Hindlimb muscle (tissue), 1 donor: ENCODE measurements around the gene SRD5A1. TPM values are rescaled to one million over a fixed set of nuclear protein-coding genes. Genes with fewer than 3 reads are reported as not detected.

Experiments
- DNase-seq: peaks from one replicate; pipeline ENCODE4 v3.0.0-alpha.2; 2013
- polyA plus RNA-seq: library from polyadenylated mRNA; unstranded; fragments of 120-200 nt; gene quantifications from one replicate; pipeline ENCODE4 v1.2.1, GENCODE V29; 2013; ENCODE audit not compliant: insufficient read length

Gene SRD5A1
- polyA plus RNA-seq, 1 donor: 13.7 TPM

DNA sequence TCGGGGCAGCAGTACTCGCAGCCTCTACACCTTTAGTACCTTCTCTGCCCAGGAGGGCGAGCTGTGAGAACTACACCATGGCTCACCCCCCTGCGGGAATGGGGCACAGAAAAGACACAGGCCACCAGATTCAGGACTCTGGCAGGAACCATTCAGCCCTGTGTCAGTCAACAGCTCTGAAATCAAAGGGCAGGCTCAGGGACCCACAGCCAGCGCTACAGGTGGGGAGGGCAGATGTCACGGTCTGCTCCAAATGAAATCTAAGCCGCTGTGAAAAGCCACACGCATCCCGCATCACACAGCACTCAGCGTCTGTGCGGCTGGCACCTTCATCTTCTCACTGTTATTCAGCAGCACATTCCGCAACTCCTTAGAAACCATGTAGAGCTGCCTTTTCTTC is 28.3 kb upstream of the SRD5A1 start:
- DNase-seq: no peak

DNA sequence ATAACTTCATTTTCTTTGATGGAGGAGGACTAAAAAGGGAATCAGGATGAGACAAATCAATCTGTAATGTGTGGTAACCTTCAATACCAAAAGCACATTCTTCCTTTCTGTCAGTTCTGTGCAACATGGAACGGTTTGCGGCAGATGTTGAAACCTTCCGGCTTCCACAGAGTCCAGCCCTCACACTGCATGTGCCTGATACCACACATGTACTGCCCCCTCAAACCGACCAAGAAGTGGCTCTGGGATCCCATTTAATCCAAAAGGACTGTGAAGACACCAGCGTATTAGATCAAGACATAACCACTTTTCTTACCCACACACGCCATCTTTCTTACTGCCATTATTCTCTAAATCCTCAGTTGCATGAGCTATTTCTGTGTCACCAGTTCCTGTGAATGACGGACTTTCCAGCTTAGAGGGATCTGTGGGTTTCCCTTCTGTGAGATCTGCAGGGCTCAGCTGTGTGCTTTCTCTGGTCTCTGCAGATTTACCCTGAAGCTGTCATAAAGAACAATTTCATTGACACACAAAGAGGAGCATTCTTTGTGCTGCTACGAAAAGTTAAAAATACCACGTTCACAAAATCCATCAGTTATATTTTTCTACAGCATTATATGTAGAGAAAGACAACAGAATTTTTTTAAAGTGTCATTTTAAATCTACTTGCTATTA is 26.2 kb upstream of the SRD5A1 start:
- DNase-seq: no peak

DNA sequence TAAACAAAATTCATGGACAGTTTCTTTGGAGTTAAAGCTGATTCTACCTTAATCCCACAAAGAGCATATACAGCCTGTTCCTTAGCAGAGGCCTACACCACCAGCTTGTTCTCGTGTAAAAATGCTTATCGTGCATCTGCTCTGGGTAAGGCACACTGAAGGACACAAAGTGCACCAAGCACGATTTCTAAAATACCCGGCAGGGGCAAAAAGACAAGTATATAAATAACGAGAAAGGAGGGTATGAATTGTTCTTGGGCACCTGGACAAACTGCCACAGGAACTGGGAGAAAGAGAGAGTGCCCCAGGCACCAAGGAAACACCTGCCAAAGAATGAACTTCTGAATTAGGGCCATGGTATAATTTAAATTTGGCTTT is 25.7 kb upstream of the SRD5A1 start:
- no peak for DNase-seq

DNA sequence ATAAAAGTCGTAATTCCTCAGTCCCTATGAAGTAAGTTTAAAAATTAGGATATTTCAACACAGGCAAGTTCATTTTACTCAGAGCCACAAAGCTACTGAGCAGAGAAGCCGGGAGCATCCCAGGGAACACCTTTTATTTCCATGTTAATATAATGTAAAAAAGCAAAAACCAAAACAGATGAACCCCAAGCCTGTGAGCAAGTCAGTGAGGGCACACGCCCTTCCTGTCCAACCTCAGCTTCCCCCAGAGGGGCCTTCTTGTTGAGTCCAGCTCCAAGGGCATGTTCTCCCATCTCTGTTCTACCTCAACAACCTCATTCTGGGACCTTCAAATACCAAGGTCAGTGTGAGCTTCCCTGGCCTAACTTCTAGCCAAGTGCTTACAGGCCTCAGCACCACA is 25.2 kb upstream of the SRD5A1 start:
- DNase-seq: no peak

DNA sequence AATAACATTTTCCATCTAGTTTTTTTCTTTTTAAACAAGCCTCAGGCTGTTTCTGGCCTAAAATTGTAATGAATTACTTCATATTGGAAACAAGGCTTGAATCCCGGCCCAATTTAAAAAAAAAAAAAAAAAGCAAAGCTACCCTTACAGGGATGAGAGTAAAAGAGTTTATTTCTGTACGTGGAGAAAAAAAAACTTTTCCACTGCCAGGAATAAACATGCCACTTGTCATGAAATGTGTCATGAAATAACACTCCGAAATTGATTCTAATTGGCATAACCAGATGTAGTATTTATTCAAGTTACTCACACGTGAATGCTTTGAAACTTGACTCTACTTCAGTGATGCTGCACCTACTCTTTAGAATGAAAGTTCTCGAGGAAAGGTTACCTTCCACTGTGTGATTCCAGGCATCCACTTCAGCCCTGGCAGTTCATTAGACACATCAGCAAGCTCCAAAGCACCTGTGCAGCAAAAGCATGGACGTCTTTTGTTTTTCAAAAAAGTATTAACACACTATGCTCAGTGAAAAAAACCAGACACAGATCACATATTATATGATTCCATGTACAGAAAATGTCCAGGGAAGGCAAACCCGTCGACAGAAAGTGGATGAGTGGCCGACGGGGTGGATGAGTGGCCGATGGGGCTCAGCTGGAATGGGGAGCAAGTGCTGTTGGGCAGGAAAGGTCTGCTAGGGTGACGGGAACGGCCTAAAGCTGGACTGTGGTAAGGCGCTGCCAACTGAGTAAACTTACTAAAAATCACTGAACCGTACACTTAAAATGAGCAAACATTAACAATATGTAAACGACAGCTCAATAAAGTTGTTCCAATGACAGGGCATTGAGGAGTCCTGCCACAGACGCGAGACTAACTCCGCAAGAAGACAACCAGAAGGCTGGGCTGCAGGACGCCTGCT is 21.6 kb upstream of the SRD5A1 start:
- DNase-seq: no peak

DNA sequence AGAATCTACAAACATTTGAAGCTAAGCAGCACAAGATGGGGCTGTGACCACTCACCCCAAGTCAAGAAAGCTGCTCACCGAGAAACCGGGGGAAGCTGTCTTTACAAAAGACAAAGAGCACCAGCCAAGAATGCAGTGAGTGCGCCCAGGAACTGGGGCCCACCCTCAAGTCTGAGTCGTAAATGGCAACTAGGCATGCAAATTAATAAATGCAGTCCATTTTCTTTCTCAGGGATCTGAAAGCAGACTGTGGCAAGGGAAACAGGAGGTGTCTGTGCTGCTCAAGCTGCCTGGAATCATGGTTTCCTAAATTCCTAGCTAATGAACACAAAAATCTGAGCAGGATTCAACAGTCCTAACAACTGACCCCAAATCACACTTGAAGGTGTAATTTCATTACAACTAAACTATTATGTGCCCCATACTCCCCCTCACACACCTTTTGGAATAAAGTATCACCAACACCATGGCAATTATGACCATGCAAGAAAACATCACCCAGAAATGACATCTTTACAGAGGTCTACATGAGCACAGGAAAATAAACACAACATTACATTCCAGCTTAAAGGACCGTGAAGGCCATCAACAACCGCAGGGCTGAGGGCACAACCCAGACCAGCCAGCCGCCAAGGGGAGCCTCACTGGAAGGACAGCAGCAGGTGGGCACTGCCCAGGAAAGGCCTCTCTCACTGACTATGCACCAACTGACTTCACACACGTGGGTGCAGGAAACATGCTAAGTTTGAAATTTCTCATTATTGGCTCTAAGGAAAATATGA is 18.0 kb upstream of the SRD5A1 start:
- no peak for DNase-seq

DNA sequence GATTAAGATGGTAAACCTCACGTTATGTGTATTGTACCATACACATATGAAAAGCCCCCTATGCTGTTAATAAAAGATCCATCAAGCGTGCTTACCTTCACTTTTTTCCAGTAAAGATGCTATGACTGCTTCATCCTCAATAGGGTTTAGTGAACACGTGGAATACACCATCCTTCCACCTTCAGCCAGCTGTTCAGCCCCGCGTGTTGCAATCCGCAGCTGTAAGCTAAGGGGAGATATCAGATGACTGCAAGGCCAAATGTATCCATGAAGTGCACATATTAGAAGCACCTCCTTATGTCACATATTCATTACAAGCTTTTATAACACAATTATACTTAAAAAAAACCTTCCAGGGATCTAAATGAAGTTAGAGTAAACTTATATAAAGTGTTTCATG is 16.6 kb upstream of the SRD5A1 start:
- no peak for DNase-seq

DNA sequence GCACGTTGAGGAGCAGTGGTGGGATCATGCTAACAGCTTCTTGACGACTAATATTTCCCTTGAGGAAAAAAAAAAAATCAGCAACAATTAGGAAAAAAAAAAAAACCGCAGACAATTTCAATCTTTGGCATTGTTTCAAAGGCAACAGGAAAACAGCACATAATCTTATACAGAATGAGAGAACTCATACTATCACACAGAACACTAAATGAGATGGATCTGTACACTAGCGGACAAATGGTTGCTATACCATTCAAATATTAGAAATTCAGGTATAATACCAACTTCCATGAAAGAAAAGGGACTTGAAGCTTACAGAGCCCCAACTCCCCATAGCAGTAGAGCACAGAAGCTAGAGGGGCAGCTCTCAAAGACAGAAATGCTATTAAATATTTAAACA is 10.0 kb upstream of the SRD5A1 start:
- DNase-seq: no peak

DNA sequence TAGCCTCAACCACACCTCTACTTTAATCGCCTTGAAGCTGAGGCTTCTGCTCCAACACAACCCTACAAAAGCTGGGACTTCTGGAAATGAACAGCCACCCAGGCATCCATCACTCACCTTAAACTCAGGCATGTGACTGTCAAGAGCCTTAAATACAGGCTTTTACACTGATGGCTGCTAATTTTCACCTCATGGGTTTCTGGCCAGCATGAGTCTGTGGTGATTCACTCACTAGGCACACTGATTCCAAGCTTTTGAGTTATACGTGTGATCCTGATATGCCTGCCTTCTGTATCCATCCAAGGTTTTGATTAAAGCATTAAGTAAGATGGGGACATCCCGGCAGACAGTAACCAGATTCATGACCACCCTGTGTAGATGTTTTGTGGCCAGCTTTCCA is 9.3 kb upstream of the SRD5A1 start:
- DNase-seq: no peak

DNA sequence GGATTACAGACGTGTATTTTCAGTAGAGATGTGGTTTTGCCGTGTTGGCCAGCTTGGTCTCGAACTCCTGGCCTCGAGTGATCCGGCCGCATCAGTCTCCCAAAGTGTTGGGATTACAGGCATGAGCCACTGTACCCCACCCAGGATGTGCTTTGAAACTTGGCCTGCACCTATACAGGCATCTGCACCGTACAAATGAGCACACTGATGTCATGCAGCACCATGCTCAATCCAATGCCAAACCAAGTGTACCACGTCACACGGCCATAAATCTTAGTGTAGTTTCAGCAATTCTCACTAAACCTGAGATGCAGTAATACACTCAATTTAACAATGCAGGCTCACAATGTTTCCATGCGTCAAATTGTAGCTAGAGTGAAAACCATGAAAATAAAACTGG is 6.7 kb upstream of the SRD5A1 start:
- no peak for DNase-seq

DNA sequence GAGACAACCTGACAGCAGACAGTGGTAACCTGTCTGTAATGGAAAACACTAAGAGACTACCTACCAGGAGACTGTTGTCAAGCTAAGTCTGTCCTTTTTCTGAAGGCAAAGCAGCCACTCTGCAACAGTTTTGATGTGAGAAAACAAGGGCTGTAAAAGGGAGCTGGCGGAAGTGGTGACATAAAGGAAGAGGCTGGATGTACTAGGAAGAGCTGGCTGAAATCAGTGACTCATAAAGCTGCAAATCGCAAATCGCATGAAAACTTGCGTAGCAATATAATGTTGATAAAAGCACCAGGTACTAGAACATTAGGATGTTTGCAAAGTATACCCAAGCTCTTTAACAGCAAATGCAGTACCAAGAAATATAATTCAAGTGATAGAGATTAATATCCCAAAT is 1.8 kb upstream of the SRD5A1 start:
- DNase-seq: no peak

DNA sequence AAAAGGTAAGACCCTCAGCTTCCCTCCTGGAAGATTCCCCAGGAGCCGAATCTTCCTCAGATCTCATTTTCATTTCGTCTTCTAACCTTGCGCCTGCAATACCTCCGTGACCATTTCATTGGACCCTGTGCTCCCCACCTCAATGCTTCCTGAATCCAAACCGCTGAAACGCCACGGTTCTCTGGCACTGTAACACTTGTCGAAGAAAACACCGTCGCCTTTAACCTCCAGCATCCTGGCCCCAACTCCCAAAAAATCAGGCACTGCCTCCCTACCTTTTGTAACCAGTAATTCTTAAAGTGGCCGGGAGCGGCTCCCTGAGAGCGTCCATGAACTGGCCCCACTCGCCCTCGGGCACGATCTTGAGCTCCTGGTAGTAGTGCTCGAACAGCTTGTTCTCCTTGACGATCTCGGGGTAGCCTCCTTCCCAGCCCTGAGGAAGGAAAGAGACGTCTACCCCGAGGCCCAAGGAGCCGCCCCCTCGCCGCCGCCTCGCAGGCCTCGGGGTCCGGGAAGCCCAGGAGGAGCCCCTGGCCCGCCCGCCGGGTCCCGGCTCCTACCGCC is 834 bp upstream of the SRD5A1 start:
- DNase-seq: no peak

DNA sequence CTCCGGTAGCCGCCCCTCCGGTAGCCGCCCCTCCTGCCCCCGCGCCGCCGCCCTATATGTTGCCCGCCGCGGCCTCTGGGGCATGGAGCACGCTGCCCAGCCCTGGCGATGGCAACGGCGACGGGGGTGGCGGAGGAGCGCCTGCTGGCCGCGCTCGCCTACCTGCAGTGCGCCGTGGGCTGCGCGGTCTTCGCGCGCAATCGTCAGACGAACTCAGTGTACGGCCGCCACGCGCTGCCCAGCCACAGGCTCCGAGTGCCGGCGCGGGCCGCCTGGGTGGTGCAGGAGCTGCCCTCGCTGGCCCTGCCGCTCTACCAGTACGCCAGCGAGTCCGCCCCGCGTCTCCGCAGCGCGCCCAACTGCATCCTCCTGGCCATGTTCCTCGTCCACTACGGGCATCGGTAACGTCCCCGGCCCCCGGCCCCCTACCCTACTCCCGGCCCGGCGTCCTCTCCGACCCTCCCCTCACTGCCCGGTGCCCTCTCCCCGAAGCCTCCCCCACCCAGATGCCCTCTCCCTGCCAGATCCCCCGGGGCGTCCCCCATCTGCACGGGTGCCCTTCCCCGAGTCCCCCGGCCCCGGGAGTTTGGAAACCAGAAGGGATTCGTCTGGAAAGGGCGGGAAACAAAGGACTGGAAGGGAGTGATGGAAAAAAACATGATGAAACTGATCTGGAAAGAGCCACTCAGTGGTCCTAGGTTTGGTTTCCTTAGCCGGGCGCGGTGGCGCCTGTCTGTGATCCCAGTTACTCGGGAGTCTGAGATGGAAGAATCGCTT is 417 bp downstream of the SRD5A1 start:
- DNase-seq: peak; percentile 21

DNA sequence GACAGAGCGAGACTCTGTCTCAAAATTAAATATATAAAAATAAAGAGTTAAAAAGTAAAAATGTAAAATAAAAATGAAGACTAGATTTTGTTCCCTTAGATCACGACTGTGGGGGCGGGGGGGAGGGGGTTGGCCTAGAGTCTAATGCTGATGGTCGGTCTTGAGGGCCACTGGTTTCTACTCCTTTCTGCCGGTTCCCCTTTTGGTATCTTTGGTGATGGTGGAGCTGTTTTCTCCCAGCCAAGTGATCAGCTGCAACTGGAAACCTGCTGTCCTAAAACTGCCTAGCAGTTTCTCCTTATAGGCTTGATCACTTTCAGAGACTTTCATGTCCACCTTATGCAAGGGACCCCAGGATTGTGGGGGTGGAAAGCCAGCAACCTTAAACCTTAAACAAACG is 1.1 kb downstream of the SRD5A1 start:
- no peak for DNase-seq

DNA sequence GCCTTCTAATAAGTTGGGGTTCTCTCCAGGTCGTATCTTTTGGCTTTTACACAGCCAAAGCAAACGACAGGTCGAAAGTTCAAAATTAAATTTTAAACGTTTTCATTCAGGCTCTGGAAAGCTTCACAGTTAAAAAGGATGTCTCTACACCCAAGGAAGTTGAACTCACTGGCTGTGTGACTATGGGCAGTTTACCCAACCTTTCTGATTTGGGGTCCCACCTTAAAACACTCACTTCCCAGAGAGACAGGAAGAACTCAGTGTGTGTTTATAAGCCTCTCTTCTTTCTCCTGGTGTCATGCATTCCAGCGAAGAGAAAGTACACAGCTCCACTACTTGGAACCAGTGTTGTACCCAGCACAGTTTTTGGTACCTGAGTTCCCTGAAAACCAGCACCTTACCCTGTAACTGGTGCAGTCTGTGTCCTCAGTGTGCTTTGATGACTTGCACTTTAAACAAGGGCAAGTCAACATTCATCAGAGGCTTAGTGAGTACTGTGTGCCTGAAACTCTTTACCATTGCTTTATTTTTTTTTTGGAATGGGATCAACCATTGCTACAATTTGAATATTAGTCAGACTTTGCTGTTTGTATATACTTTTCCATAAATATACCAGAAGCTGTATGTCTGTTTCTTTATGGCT is 1.7 kb downstream of the SRD5A1 start:
- DNase-seq: no peak

DNA sequence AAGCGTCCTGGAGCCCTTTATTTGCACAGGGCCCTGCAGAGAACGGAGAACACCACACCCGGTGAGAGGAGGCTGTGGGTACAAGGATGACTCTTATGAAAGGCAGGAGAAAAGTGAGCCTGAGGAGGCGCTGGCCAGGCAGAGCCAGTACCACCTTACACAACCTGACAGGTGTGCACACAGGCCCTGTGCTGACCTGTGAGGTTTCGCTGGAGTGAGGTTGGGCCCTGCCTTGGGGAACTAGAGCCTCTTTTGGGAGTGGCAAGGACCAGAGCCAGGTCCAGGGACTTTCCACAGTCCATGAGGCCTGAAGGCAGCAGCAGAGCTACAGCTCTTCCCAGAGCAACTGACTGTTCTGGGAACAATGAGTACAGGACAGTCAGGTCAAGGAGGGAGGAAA is 3.1 kb downstream of the SRD5A1 start:
- DNase-seq: no peak

DNA sequence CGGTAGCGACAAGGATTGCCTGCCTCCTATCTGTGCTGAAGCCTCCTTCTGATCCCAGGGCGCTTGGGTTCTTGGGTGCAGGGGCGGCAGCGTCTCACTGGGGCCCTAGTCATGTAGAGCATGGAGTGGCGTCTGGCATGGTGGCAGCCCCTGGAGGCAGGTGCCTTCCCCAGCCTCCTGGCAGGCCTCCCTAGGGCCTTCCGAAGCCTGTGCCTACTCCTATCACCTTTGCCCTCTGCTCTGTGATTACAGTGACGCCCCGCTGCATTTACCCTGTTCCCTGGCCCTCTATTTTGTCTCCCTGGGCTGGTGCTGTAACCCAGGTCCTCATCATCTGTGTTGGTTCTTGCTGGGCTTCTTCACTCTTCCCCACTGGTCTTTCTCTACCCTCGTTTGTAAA is 3.8 kb downstream of the SRD5A1 start:
- no peak for DNase-seq

DNA sequence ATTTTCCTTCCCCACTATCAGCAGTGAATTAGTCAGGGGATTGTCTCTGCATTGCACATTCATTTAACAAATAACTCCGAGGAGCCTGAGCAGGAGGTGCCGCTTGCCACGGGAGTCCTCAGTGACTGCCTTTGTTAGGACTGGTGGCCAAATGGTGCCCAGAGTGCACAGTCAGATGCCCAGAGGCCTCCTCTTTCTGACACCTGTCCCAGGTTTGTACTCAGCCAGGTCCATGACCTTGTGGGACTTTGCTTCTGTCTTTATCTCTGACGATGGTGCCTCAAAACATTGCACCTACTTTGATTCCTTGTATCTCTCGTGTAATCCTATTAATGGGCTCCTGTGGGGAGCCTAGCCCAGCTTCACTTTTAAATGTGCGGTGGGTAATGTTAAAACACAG is 4.3 kb downstream of the SRD5A1 start:
- DNase-seq: no peak

DNA sequence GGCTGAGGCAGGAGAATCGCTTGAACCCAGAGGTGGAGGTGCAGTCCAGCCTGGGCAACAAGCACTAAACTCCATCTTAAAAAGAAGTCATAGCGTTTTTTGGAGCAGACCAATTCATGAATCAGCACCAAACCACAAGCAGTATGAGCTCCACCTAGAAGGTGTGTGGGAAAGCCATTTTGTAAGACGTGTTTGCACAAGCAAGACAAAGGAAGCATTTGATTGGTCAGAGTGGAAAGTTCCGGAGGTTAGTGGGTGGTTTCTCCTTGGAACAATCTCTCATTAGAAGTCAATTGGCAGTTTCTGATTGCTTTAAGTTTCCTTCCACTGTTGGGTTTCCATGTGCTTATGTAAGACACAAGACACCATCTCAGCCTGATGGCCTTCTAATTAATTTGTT is 5.0 kb downstream of the SRD5A1 start:
- no peak for DNase-seq

DNA sequence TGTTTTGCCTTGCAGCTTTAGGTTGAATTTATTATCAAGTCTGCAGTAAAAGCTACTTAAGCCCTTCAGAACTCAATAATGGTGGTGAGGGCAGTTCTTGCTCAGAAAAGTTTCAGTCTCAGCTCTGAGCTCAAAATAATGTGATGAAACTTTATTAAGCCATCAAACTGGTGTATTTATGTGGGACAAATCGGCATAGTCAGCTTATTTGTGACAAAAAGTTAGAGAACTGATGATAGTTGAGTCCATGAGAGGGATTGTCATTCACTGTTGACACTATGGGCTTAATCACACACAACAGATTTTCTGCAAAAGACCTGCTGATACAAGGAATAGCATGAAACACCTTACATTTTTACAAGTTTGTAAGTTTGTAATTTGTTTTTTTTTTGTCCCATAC is 9.4 kb downstream of the SRD5A1 start:
- DNase-seq: no peak

DNA sequence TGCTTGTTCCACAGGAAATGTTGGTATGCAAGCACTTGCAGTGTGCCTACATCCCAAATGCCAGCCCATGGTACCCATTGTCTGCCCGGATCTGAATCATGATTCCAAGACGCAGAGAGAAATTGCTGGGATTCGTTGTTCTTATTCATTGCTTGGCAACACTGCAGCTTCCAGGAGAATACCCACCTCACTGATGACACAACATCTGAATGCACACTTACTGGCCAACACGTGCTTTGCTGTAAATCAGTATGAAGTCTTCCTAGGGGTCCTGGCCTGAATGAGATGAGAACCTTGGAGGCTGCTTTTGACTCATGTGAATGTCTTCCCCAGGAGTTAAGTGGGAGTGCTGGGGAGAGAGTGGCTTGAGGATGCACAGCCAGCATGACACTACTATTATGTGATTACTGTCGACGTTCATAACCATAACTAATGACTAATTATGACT is 11.6 kb downstream of the SRD5A1 start:
- DNase-seq: no peak
